Activated CD4-positive, alpha-beta T cell treated with anti-CD3 and anti-CD28 coated beads, Interleukin-2, amount 10 ng/mL, durations not matched to agents 24 days and 14 days (primary cell): ENCODE measurements around the gene PCSK2. TPM values are rescaled to one million over a fixed set of nuclear protein-coding genes. Genes with fewer than 3 reads are reported as not detected.
"Not testable (repeated sequence)": the region's sequence is repeated elsewhere in the genome, so short reads cannot be mapped to it uniquely, and the experiment has no call there.

Source experiments
- DNase-seq: peaks from one replicate; pipeline ENCODE4 v3.0.0; 2022
- H3K27ac Mint-ChIP-seq: one replicate; pipeline ENCODE4 v1.8.0; 2022; ENCODE audit warnings: mild to moderate bottlenecking, mixed read lengths
- H3K27me3 Mint-ChIP-seq: one replicate; pipeline ENCODE4 v1.8.0; 2022; ENCODE audit warnings: mixed read lengths
- H3K36me3 Mint-ChIP-seq: one replicate; pipeline ENCODE4 v1.8.0; 2022; ENCODE audit warnings: low read depth, mild to moderate bottlenecking, mixed read lengths
- H3K4me1 Mint-ChIP-seq: one replicate; pipeline ENCODE4 v1.8.0; 2021; ENCODE audit warnings: mixed read lengths
- H3K4me3 Mint-ChIP-seq: one replicate; pipeline ENCODE4 v1.8.0; 2022; ENCODE audit warnings: mild to moderate bottlenecking, moderate library complexity, mixed read lengths
- H3K9me3 Mint-ChIP-seq: one replicate; pipeline ENCODE4 v1.8.0; 2021; ENCODE audit warnings: mixed read lengths
- intact Hi-C: fragments of 100-400 bp; cut with micrococcal nuclease; formaldehyde crosslinking; loops from one replicate; pipeline ENCODE4 v1.15.1; 2023
- total RNA-seq: library from RNA; stranded (reverse); gene quantifications from 2 replicates; pipeline ENCODE4 v1.2.3, GENCODE V29; 2022

PCSK2 gene, protein sequence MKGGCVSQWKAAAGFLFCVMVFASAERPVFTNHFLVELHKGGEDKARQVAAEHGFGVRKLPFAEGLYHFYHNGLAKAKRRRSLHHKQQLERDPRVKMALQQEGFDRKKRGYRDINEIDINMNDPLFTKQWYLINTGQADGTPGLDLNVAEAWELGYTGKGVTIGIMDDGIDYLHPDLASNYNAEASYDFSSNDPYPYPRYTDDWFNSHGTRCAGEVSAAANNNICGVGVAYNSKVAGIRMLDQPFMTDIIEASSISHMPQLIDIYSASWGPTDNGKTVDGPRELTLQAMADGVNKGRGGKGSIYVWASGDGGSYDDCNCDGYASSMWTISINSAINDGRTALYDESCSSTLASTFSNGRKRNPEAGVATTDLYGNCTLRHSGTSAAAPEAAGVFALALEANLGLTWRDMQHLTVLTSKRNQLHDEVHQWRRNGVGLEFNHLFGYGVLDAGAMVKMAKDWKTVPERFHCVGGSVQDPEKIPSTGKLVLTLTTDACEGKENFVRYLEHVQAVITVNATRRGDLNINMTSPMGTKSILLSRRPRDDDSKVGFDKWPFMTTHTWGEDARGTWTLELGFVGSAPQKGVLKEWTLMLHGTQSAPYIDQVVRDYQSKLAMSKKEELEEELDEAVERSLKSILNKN
- not detected in 2 replicates for total RNA-seq

- Mint-ChIP-seq H3K9me3 (peaks cover 8% of the 10 kb centered on the region), H3K36me3 (peaks cover 1% of the 10 kb centered on the region), H3K4me3 (no peak within 1 kb of the TSS), H3K4me1 (peaks cover 4% of the 10 kb centered on the region), H3K27me3 (peaks cover 45% of the 10 kb centered on the region), H3K27ac (no peak within 1 kb of the TSS)
- no peak for DNase-seq
- intact Hi-C loops: no loop called here
Measured at GRCh38 chr20:17226410-17227218, at the start of gene PCSK2. Gene PCSK2 (plus strand): TSS chr20:17227040. CDS start chr20:17227306, 266 bp downstream.

DNA sequence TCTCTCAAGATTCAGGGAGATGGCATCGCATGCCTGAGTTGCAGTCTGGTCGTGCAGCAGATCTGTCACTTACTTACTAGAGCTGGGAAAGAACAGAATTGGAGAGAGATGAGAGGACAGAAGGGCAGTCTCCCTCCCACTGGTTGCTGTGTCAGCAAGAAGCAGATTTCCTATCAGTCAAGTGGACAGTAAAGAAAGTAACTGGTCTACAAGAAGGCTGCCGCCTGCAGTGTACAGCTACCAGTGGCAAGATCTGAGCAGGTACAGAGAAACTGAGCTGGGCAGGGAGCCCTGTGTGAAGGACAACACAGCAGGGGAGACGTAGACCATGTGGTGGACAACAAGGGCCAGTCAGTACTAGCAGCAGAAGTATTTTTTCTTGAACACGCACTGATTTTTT is 49.5 kb upstream of the PCSK2 start:
- intact Hi-C loops: no loop called here
- Mint-ChIP-seq H3K27ac (no peak overlapping the region), H3K36me3 (no peaks in the 10 kb centered on the region), H3K9me3 (peaks cover 9% of the 10 kb centered on the region), H3K4me3 (no peak overlapping the region), H3K27me3 (no peaks in the 10 kb centered on the region), H3K4me1 (no peaks in the 10 kb centered on the region)
- no peak for DNase-seq

DNA sequence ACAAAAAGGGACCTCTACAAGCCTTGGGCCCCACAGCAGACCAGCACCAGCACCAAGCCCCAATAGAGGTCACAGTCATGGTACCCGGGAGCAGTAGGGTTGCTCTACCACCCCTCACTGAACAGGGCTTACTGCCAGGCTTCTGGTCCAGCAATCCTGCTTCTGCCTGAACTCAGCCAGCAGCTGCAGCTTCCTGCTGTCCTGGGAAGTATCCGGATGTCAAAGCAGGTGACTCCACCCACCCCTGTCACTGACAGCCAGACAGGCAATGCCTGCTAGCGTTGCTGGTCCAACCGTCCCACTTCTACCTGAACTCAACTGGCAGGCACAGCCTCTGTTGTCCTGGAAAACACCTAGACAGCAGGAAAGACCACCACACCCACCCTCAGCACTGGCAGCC is 47.0 kb upstream of the PCSK2 start:
- no peaks in the 10 kb centered on the region for H3K27me3 Mint-ChIP-seq
- H3K4me3 Mint-ChIP-seq: no peak overlapping the region
- intact Hi-C loops: no loop called here
- H3K27ac Mint-ChIP-seq: no peak overlapping the region
- DNase-seq: no peak
- H3K36me3 Mint-ChIP-seq: no peaks in the 10 kb centered on the region
- H3K9me3 Mint-ChIP-seq: peaks cover 20% of the 10 kb centered on the region
- no peaks in the 10 kb centered on the region for H3K4me1 Mint-ChIP-seq

DNA sequence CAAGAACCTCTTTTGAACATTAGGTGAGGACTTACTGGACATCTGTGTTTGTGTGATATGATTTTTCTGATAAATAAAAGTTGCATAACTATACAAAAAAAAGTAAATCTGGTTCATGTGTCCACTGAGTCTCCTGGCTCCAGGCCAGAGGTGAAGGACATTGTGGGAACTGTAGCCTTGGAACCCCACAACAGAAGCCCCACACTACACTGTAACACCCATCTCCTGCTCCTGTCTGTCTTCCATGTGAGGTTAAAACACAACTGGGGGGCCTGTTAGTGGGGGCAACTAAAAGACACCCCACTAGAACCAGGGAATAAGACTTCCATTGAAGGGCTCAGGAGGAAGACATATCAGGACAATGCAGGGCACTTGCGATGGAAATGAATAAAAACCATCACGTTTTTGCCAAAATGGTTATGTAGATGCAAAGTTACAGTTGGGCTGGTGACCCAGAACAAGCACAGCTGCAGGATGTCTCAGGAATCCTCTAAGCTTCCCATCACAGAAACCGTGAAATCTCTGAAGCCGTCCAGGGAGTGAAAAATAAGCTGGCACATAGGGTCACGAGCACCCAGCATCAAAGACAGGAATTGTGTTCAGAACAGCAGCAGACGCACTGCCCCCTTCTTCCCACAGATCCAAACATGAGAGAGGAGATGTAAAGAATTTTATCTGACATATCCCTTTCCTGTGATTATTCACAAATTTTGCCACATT is 36.7 kb upstream of the PCSK2 start:
- intact Hi-C loops: no loop called here
- Mint-ChIP-seq H3K9me3 (peaks cover 7% of the 10 kb centered on the region), H3K36me3 (no peaks in the 10 kb centered on the region), H3K27ac (no peak overlapping the region), H3K27me3 (no peaks in the 10 kb centered on the region), H3K4me3 (no peak overlapping the region), H3K4me1 (no peaks in the 10 kb centered on the region)
- no peak for DNase-seq

GRCh38 chr20:17197041-17197440 is 29.8 kb upstream of the PCSK2 start:
- Mint-ChIP-seq H3K36me3 (no peaks in the 10 kb centered on the region), H3K4me1 (no peaks in the 10 kb centered on the region), H3K9me3 (no peaks in the 10 kb centered on the region), H3K27me3 (peaks cover 2% of the 10 kb centered on the region), H3K4me3 (no peak overlapping the region), H3K27ac (no peak overlapping the region)
- intact Hi-C loops: no loop called here
- no peak for DNase-seq

- peaks cover 2% of the 10 kb centered on the region for H3K27me3 Mint-ChIP-seq
- intact Hi-C loops: no loop called here
- no peak overlapping the region for H3K4me3 Mint-ChIP-seq
- no peaks in the 10 kb centered on the region for H3K9me3 Mint-ChIP-seq
- no peaks in the 10 kb centered on the region for H3K36me3 Mint-ChIP-seq
- H3K4me1 Mint-ChIP-seq: no peaks in the 10 kb centered on the region
- no peak overlapping the region for H3K27ac Mint-ChIP-seq
- no peak for DNase-seq
Measured at GRCh38 chr20:17202030-17202429, 24.8 kb upstream of the PCSK2 start.

DNA sequence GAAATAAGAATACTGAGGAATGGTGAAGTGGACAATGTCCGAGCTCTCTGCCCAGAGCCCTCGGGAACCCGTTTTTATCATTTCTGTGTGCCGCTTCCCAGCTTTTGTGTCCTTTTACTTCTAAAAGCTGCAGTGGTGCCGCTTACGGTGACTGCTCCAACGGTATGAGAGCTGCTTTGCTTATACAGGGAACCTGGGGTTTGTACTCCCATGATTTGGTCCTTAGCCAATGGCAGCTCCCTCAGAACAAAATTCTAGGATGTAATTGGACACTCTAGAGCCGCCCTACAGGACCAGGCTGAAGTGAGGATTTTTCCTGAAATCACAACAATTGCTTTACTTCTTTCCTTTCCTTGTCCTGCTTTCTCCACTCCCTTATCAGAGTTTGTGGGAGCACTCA is 24.2 kb upstream of the PCSK2 start:
- no peak for DNase-seq
- Mint-ChIP-seq H3K27me3 (peaks cover 2% of the 10 kb centered on the region), H3K4me3 (no peak overlapping the region), H3K4me1 (no peaks in the 10 kb centered on the region), H3K36me3 (no peaks in the 10 kb centered on the region), H3K9me3 (no peaks in the 10 kb centered on the region), H3K27ac (no peak overlapping the region)
- intact Hi-C loops: no loop called here

DNA sequence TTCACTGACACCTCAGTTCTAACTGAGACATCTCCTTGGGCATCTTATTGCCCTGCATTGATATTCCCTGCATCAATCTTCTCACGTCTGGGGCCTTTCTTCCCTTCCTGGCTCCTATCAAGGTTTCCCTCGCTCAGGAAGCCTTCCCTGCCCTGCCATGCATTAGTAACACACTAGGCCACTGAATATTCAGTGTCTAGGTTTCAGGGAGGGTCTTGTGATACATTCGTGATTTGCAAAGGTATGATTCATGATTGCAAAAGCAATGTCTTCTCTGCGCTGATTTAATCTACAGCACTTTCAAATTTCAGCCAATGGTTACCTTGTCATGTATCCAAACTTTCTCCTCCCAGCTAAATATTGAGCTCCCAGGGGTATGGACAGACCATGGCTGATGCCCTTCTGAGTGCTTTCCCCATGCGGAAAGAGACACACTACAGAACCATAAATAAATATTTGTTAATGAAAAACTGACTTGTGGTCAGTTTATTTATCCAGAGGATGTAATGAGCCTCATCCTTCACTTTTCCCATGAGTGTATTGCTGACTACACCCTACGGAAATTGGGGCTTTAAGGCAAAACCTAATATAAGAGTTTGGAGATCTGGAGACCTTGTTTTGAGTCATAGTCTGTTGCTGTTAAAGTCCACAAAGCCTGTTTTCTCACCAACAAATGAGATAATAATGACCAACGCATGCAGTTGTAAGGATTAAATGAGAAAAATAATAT is 21.6 kb upstream of the PCSK2 start:
- Mint-ChIP-seq H3K27ac (no peak overlapping the region), H3K27me3 (peaks cover 2% of the 10 kb centered on the region), H3K4me3 (no peak overlapping the region), H3K4me1 (no peaks in the 10 kb centered on the region), H3K36me3 (no peaks in the 10 kb centered on the region), H3K9me3 (no peaks in the 10 kb centered on the region)
- no peak for DNase-seq
- intact Hi-C loops: no loop called here

DNA sequence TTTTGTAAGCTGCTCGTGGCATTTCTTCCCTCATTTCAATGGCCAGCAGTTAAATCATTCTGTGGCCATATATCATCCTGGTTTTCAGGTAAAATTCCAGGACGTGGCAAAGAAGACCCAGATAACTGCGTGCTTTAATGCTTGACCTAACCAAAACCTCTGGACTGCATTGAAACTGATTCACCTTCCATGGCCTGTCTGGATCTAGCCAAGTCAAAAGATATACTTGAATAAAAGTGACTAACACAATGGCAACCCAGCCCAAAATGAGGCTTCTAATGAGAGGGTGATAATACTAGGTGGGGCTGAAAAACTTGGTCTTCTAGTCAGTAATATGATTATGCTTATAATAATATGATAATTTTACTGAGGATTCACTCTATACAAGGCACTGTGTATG is 16.5 kb upstream of the PCSK2 start:
- H3K36me3 Mint-ChIP-seq: no peaks in the 10 kb centered on the region
- intact Hi-C loops: no loop called here
- H3K27me3 Mint-ChIP-seq: no peaks in the 10 kb centered on the region
- H3K4me3 Mint-ChIP-seq: no peak overlapping the region
- no peaks in the 10 kb centered on the region for H3K4me1 Mint-ChIP-seq
- no peaks in the 10 kb centered on the region for H3K9me3 Mint-ChIP-seq
- DNase-seq: no peak
- H3K27ac Mint-ChIP-seq: no peak overlapping the region

DNA sequence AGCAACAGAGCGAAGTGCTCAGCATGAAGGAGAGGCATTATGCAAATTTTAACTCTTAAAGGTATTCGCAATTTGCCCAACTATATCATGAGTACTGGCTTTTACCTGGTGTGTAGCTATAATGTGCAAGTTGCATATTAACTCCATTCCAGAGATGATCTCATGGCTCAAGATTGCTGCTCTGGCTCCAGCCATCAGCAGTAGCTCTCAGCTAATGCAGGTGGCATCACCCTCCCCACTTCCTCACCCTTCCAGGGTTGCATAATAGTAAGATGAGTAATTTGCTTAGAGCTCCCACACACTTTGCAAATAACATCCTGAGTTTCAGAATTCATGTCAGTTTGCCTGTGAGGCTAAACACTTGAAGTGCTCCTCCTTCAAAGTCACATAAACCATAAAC is 15.9 kb upstream of the PCSK2 start:
- H3K9me3 Mint-ChIP-seq: no peaks in the 10 kb centered on the region
- H3K27me3 Mint-ChIP-seq: no peaks in the 10 kb centered on the region
- DNase-seq: no peak
- H3K36me3 Mint-ChIP-seq: no peaks in the 10 kb centered on the region
- no peak overlapping the region for H3K4me3 Mint-ChIP-seq
- intact Hi-C loops: no loop called here
- no peak overlapping the region for H3K27ac Mint-ChIP-seq
- no peaks in the 10 kb centered on the region for H3K4me1 Mint-ChIP-seq

GRCh38 chr20:17215167-17215566 is 11.7 kb upstream of the PCSK2 start:
- DNase-seq: no peak
- no peak overlapping the region for H3K27ac Mint-ChIP-seq
- no peak overlapping the region for H3K4me3 Mint-ChIP-seq
- no peaks in the 10 kb centered on the region for H3K27me3 Mint-ChIP-seq
- no peaks in the 10 kb centered on the region for H3K4me1 Mint-ChIP-seq
- H3K36me3 Mint-ChIP-seq: no peaks in the 10 kb centered on the region
- intact Hi-C loops: no loop called here
- H3K9me3 Mint-ChIP-seq: no peaks in the 10 kb centered on the region

DNA sequence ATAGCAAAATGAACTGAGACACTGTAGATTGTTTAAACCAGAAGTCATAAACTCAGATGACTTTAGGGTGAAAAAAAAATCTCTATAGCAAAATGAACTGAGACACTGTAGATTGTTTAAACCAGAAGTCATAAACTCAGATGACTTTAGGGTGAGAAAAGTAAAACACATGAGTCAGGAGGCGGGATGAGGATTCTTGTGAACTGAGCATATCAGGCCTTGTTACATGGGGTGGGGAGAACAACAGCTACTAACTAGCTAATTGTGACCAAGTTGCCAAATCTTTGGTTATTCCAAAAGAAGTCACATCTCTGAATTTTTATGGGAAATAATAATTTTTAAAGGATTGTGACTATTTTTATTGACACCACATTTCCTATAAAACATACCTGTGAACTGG is 7.0 kb upstream of the PCSK2 start:
- intact Hi-C loops, H3K9me3 Mint-ChIP-seq, H3K27me3 Mint-ChIP-seq, H3K36me3 Mint-ChIP-seq, H3K27ac Mint-ChIP-seq, H3K4me3 Mint-ChIP-seq, H3K4me1 Mint-ChIP-seq, DNase-seq: not testable (repeated sequence)

DNA sequence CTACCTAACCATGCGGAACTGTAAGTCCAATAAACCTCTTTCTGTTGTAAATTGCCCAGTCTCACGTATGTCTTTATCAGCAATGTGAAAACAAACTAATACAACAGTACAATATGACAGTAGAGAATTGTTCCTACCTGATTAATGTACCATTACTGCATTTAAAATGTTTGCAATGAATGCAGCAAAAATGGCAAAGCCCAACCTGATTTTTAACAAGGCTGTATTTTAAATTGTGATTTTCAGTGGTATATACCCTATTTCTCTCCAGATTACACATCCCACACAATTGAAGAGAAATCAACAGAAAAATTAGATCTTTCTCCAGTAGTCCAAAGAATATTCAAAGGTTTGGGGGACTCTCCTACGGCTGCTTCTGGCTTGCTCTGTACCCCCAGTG is 3.3 kb upstream of the PCSK2 start:
- Mint-ChIP-seq H3K4me1 (peaks cover 4% of the 10 kb centered on the region), H3K27me3 (peaks cover 36% of the 10 kb centered on the region), H3K27ac (no peak overlapping the region), H3K36me3 (peaks cover 1% of the 10 kb centered on the region), H3K4me3 (no peak overlapping the region), H3K9me3 (peaks cover 8% of the 10 kb centered on the region)
- no peak for DNase-seq
- intact Hi-C loops: no loop called here
